ENCODE measurements around the gene P3H1.

Gene P3H1

DNA sequence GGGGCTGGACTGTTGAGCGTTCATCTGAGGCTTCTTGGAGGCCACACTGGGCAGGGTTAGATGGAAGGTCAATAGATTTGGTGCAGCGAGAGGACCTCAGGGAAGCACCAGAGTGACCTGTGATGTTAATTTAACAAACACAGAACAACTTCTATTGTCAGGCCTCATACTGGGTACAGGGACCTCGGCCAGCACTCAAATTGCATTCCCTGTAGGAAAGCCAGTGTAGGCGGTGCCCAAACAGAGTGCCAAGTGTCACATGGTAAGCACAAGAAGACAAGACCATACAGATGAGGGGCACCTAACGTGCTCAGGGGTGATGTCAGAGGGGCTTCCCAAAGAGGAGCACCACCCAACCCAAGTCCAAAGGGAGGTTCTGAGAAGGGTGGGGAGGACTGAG, 19.3 kb upstream of the P3H1 start:
- Histone ChIP-seq H2BK120ac (ENCODE audit: low read depth, low read length) (no peak overlapping the region), H3K79me2 (ENCODE audit: control insufficient read depth, insufficient read depth, low read length) (no peaks in the 10 kb centered on the region), H2BK5ac (ENCODE audit: low read length) (no peak overlapping the region), H3K4me3 (ENCODE audit: low read length) (no peak overlapping the region), H3K9ac (ENCODE audit: low read length) (no peak overlapping the region), H3K56ac (ENCODE audit: low read length) (no peak overlapping the region), H3K23ac (ENCODE audit: low read length) (no peak overlapping the region), H3K4ac (ENCODE audit: low read depth, low read length) (no peak overlapping the region), H3K27me3 (ENCODE audit: insufficient read depth, low read length, poor library complexity) (no peaks in the 10 kb centered on the region), H2BK15ac (replicated peaks; ENCODE audit: low read depth) (no peak overlapping the region), H3K36me3 (ENCODE audit: control insufficient read depth, insufficient read depth, low read length) (no peaks in the 10 kb centered on the region), H4K8ac (ENCODE audit: low read depth, low read length) (no peak overlapping the region), H3K79me1 (ENCODE audit: low read length) (no peaks in the 10 kb centered on the region), H3K4me1 (ENCODE audit: control insufficient read depth, low read depth, low read length) (no peaks in the 10 kb centered on the region), H2AK5ac (ENCODE audit: low read length) (no peak overlapping the region), H4K5ac (ENCODE audit: low read length) (no peak overlapping the region), H3K27ac (ENCODE audit: low read depth, low read length) (no peak overlapping the region), H3K18ac (ENCODE audit: low read length) (no peak overlapping the region), H3K4me2 (ENCODE audit: low read length) (no peak overlapping the region)
- no peak for DNase-seq
- no CpG with 5 or more reads among the region's 5 CpGs for WGBS (ENCODE audit: extremely low coverage, insufficient coverage, low lambda C conversion rate)

DNA sequence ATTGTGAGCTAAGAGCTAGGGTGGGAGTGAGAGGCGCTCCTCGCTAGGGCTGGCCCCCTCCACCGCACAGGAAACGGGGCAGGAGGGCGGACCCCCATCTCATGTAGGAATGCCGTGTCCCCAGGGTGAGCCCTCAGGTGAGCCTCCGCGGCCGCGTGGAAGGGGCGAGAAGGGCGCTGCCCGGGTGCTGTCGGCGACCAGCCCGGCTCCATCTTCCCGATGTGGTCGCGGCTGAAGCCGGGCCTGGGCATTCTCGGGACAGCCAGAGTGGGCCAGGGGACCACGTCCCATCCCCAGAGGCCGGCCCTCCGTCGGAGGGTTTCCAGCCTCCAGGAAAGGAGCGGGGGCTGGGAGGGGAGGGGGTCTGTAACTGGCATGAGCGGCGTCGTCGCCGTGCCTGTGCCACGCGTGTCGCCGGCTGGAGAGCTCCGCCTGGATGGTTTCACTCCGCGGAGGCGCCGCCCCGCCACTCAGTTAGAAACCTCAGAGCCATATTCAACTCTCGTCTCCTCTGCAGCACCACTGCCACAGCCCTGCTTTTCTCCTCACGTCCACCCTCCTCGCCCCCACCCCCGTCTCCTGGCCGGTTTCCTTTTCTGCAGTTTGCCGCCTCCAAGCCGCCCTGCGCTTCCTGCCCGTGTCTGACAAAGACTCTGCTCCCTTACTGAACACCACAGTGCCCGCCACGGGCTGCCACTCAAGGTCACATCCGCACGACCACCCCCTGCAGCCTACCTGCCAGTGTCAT, 18.3 kb upstream of the P3H1 start, which contains the start of gene TMEM269:
TSS of gene TMEM269 (plus strand) at position 46 of the 748 bp plus-strand sequence. CDS start 4,903 bp downstream, outside the sequence.
- Histone ChIP-seq H3K79me2 (ENCODE audit: control insufficient read depth, insufficient read depth, low read length) (no peaks in the 10 kb centered on the region), H2BK120ac (ENCODE audit: low read depth, low read length) (no peak within 1 kb of the TSS), H3K79me1 (ENCODE audit: low read length) (no peaks in the 10 kb centered on the region), H3K4ac (ENCODE audit: low read depth, low read length) (no peak within 1 kb of the TSS), H3K56ac (ENCODE audit: low read length) (peak within 1 kb of the TSS; percentile 56), H3K23ac (ENCODE audit: low read length) (no peak within 1 kb of the TSS), H3K9ac (ENCODE audit: low read length) (no peak within 1 kb of the TSS), H4K8ac (ENCODE audit: low read depth, low read length) (no peak within 1 kb of the TSS), H3K36me3 (ENCODE audit: control insufficient read depth, insufficient read depth, low read length) (no peaks in the 10 kb centered on the region), H3K27me3 (ENCODE audit: insufficient read depth, low read length, poor library complexity) (no peaks in the 10 kb centered on the region), H3K4me2 (ENCODE audit: low read length) (no peak within 1 kb of the TSS), H3K27ac (ENCODE audit: low read depth, low read length) (no peak within 1 kb of the TSS), H3K4me3 (ENCODE audit: low read length) (no peak within 1 kb of the TSS), H2BK15ac (replicated peaks; ENCODE audit: low read depth) (no peak within 1 kb of the TSS), H4K5ac (ENCODE audit: low read length) (no peak within 1 kb of the TSS), H3K18ac (ENCODE audit: low read length) (no peak within 1 kb of the TSS), H3K4me1 (ENCODE audit: control insufficient read depth, low read depth, low read length) (no peaks in the 10 kb centered on the region), H2AK5ac (ENCODE audit: low read length) (no peak within 1 kb of the TSS), H2BK5ac (ENCODE audit: low read length) (no peak within 1 kb of the TSS)
- WGBS (ENCODE audit: extremely low coverage, insufficient coverage, low lambda C conversion rate): no CpG with 5 or more reads among the region's 54 CpGs
- DNase-seq: no peak

GRCh38 chr1:42784547-42784945, 17.7 kb upstream of the P3H1 start:
- Histone ChIP-seq H2BK5ac (ENCODE audit: low read length) (no peak overlapping the region), H3K4me3 (ENCODE audit: low read length) (no peak overlapping the region), H3K9ac (ENCODE audit: low read length) (no peak overlapping the region), H2BK15ac (replicated peaks; ENCODE audit: low read depth) (no peak overlapping the region), H3K4ac (ENCODE audit: low read depth, low read length) (no peak overlapping the region), H3K27ac (ENCODE audit: low read depth, low read length) (no peak overlapping the region), H3K4me1 (ENCODE audit: control insufficient read depth, low read depth, low read length) (no peaks in the 10 kb centered on the region), H4K8ac (ENCODE audit: low read depth, low read length) (no peak overlapping the region), H3K79me1 (ENCODE audit: low read length) (no peaks in the 10 kb centered on the region), H3K23ac (ENCODE audit: low read length) (no peak overlapping the region), H3K36me3 (ENCODE audit: control insufficient read depth, insufficient read depth, low read length) (no peaks in the 10 kb centered on the region), H2AK5ac (ENCODE audit: low read length) (no peak overlapping the region), H3K27me3 (ENCODE audit: insufficient read depth, low read length, poor library complexity) (no peaks in the 10 kb centered on the region), H3K4me2 (ENCODE audit: low read length) (no peak overlapping the region), H2BK120ac (ENCODE audit: low read depth, low read length) (no peak overlapping the region), H3K79me2 (ENCODE audit: control insufficient read depth, insufficient read depth, low read length) (no peaks in the 10 kb centered on the region), H4K5ac (ENCODE audit: low read length) (no peak overlapping the region), H3K56ac (ENCODE audit: low read length) (no peak overlapping the region), H3K18ac (ENCODE audit: low read length) (no peak overlapping the region)
- no CpG with 5 or more reads among the region's 18 CpGs for WGBS (ENCODE audit: extremely low coverage, insufficient coverage, low lambda C conversion rate)
- DNase-seq: no peak

GRCh38 chr1:42783092-42783491, 16.3 kb upstream of the P3H1 start:
- Histone ChIP-seq H3K9ac (ENCODE audit: low read length) (no peak overlapping the region), H4K8ac (ENCODE audit: low read depth, low read length) (no peak overlapping the region), H3K27me3 (ENCODE audit: insufficient read depth, low read length, poor library complexity) (no peaks in the 10 kb centered on the region), H3K36me3 (ENCODE audit: control insufficient read depth, insufficient read depth, low read length) (no peaks in the 10 kb centered on the region), H3K27ac (ENCODE audit: low read depth, low read length) (no peak overlapping the region), H3K4me2 (ENCODE audit: low read length) (no peak overlapping the region), H3K79me2 (ENCODE audit: control insufficient read depth, insufficient read depth, low read length) (no peaks in the 10 kb centered on the region), H4K5ac (ENCODE audit: low read length) (no peak overlapping the region), H2AK5ac (ENCODE audit: low read length) (no peak overlapping the region), H3K4ac (ENCODE audit: low read depth, low read length) (no peak overlapping the region), H3K18ac (ENCODE audit: low read length) (no peak overlapping the region), H3K23ac (ENCODE audit: low read length) (no peak overlapping the region), H3K79me1 (ENCODE audit: low read length) (no peaks in the 10 kb centered on the region), H3K4me1 (ENCODE audit: control insufficient read depth, low read depth, low read length) (no peaks in the 10 kb centered on the region), H2BK15ac (replicated peaks; ENCODE audit: low read depth) (no peak overlapping the region), H2BK5ac (ENCODE audit: low read length) (no peak overlapping the region), H2BK120ac (ENCODE audit: low read depth, low read length) (no peak overlapping the region), H3K56ac (ENCODE audit: low read length) (no peak overlapping the region), H3K4me3 (ENCODE audit: low read length) (no peak overlapping the region)
- DNase-seq: no peak
- WGBS (ENCODE audit: extremely low coverage, insufficient coverage, low lambda C conversion rate): no CpG with 5 or more reads among the region's 2 CpGs

GRCh38 chr1:42780176-42780575, 13.3 kb upstream of the P3H1 start:
- no CpG with 5 or more reads among the region's 1 CpG for WGBS (ENCODE audit: extremely low coverage, insufficient coverage, low lambda C conversion rate)
- H3K27ac ChIP-seq (ENCODE audit: low read depth, low read length): no peak overlapping the region

GRCh38 chr1:42779725-42780124, 12.9 kb upstream of the P3H1 start:
- Histone ChIP-seq H3K18ac (ENCODE audit: low read length) (no peak overlapping the region), H3K9ac (ENCODE audit: low read length) (no peak overlapping the region), H3K27ac (ENCODE audit: low read depth, low read length) (no peak overlapping the region), H3K4me1 (ENCODE audit: control insufficient read depth, low read depth, low read length) (no peaks in the 10 kb centered on the region), H3K4ac (ENCODE audit: low read depth, low read length) (no peak overlapping the region), H3K4me2 (ENCODE audit: low read length) (no peak overlapping the region), H3K36me3 (ENCODE audit: control insufficient read depth, insufficient read depth, low read length) (peaks cover 6% of the 10 kb centered on the region), H3K79me1 (ENCODE audit: low read length) (no peaks in the 10 kb centered on the region), H3K23ac (ENCODE audit: low read length) (no peak overlapping the region), H2AK5ac (ENCODE audit: low read length) (no peak overlapping the region), H3K56ac (ENCODE audit: low read length) (no peak overlapping the region), H2BK120ac (ENCODE audit: low read depth, low read length) (no peak overlapping the region), H3K79me2 (ENCODE audit: control insufficient read depth, insufficient read depth, low read length) (no peaks in the 10 kb centered on the region), H2BK15ac (replicated peaks; ENCODE audit: low read depth) (no peak overlapping the region), H2BK5ac (ENCODE audit: low read length) (no peak overlapping the region), H3K27me3 (ENCODE audit: insufficient read depth, low read length, poor library complexity) (no peaks in the 10 kb centered on the region), H3K4me3 (ENCODE audit: low read length) (no peak overlapping the region), H4K5ac (ENCODE audit: low read length) (no peak overlapping the region), H4K8ac (ENCODE audit: low read depth, low read length) (no peak overlapping the region)
- no CpG with 5 or more reads among the region's 2 CpGs for WGBS (ENCODE audit: extremely low coverage, insufficient coverage, low lambda C conversion rate)
- no peak for DNase-seq

More at GRCh38 chr1:42780176-42780575, 13.3 kb upstream of the P3H1 start:
- Histone ChIP-seq H2AK5ac (ENCODE audit: low read length) (no peak overlapping the region), H2BK15ac (replicated peaks; ENCODE audit: low read depth) (no peak overlapping the region), H3K4me1 (ENCODE audit: control insufficient read depth, low read depth, low read length) (no peaks in the 10 kb centered on the region), H3K9ac (ENCODE audit: low read length) (no peak overlapping the region), H2BK5ac (ENCODE audit: low read length) (no peak overlapping the region), H3K79me2 (ENCODE audit: control insufficient read depth, insufficient read depth, low read length) (no peaks in the 10 kb centered on the region), H3K79me1 (ENCODE audit: low read length) (no peaks in the 10 kb centered on the region), H3K4me2 (ENCODE audit: low read length) (no peak overlapping the region), H3K4ac (ENCODE audit: low read depth, low read length) (no peak overlapping the region), H4K8ac (ENCODE audit: low read depth, low read length) (no peak overlapping the region), H3K4me3 (ENCODE audit: low read length) (no peak overlapping the region), H3K36me3 (ENCODE audit: control insufficient read depth, insufficient read depth, low read length) (peaks cover 3% of the 10 kb centered on the region), H3K23ac (ENCODE audit: low read length) (no peak overlapping the region), H2BK120ac (ENCODE audit: low read depth, low read length) (no peak overlapping the region), H3K27me3 (ENCODE audit: insufficient read depth, low read length, poor library complexity) (no peaks in the 10 kb centered on the region), H3K18ac (ENCODE audit: low read length) (no peak overlapping the region), H3K56ac (ENCODE audit: low read length) (no peak overlapping the region), H4K5ac (ENCODE audit: low read length) (no peak overlapping the region)
- DNase-seq: no peak

Data from mesendoderm (in vitro differentiated cells).